SKM-1 (cell line): Measurements from ENCODE around the gene GPBAR1.
A peak's percentile ranks its signal among the peaks of the same experiment; 100 is the strongest.
"Not testable (repeated sequence)": the region's sequence is repeated elsewhere in the genome, so short reads cannot be mapped to it uniquely, and the experiment has no call there.

Experiments used
- DNase-seq: peaks from one replicate; lab custom pipeline; 2025; ENCODE audit not compliant: unreplicated experiment; lab: John Stamatoyannopoulos, UW

GPBAR1 gene

GRCh38 chr2:218266316-218266979 lies 5.6 kb downstream of the GPBAR1 start:
- DNase-seq, result no peak

DNA sequence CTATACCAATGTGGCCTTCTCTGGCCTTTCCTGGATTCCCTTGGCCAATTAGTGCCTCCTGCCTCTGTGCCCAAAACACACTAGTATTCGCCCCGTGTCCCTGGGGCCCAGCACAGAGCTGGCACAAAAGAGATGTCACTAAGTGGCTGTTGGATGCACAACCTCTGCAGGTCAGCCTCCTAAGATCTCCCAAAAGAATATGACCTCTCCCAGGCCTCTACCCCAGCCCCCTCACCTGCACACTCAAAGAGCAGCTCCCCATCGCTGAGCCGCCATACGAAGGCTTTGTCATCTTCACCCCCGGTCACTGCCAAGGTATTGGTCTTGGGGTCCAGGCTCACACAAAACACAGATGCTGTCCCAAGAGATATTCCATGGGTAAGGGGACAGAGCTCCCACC lies 6.4 kb downstream of the GPBAR1 start:
- no peak for DNase-seq

- peak; percentile 99 for DNase-seq
These were observed 9.3 kb downstream of the GPBAR1 start, which contains the start of the genes AAMP and PNKD for GRCh38 chr2:218269900-218270720. Gene AAMP, minus strand, starts transcription at chr2:218270137. Its CDS starts 51 bp downstream, at chr2:218270086. Gene PNKD, plus strand, starts transcription at chr2:218270519. Its CDS starts 17 bp downstream, at chr2:218270536.

GRCh38 chr2:218270721-218271486 lies 10.1 kb downstream of the GPBAR1 start:
- DNase-seq, result no peak

GRCh38 chr2:218271487-218271797 lies 10.6 kb downstream of the GPBAR1 start:
- DNase-seq, result no peak

DNA sequence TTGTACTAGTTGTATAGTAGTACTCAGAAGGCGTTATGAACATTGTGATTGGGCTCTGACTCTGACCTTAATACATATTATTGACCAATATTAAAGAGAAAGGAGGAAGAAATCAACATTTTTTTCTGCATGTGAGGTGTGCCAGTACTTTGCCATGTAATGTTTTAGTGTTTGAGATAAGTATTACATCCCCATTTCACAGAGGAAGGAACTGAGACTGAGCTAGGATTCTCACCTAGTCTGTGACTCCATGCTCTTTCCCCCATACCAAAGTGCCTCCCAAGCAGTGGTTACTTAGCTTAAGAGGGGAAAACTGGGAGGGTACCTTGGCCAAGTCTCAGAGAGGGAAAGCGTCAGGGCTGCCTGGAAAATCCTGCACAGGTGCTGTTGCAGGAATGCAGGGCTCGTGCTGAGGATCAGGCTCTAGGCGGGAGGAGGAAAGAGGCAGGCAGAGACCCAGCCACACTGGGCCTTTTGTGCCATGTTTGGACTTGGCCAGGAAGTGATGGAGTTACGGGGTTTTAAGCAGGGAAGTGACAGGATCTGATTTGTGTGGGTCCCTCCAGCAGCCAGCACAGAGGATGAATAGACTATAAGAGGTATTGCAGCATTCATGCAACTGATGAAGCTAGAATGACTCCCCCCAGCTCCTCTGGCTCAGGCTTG lies 11.2 kb downstream of the GPBAR1 start:
- no peak for DNase-seq

GRCh38 chr2:218272531-218273212 lies 11.9 kb downstream of the GPBAR1 start:
- peak; percentile 49 for DNase-seq

DNA sequence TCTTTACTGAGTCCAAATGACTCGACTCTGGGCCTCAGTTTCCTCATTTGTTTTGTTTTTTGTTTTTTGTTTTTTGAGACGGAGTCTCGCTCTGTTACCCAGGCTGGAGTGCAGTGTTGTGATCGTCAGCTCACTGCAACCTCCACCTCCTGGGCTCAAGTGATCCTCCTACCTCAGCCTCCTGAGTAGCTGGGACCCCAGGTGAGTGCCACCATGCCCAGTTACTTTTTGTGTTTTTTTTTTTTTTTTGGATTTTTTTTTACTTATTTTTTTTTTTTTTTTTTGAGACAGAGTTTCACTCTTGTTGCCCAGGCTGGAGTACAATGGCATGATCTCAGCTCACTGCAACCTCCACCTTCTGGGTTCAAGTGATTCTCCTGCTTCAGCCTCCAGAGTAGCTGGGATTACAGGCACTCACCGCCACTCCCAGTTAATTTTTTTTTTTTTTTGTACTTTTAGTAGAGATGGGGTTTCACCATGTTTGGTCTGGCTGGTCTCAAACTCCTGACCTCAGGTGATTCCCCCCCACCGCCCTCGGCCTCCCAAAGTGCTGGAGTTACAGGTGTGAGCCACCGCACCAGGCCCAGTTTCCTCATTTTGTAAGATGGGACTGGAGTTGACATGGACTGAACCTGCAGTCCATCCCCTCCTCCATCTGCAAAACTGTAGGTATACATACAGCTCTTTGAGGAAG lies 12.5 kb downstream of the GPBAR1 start:
- not testable (repeated sequence) for DNase-seq

DNA sequence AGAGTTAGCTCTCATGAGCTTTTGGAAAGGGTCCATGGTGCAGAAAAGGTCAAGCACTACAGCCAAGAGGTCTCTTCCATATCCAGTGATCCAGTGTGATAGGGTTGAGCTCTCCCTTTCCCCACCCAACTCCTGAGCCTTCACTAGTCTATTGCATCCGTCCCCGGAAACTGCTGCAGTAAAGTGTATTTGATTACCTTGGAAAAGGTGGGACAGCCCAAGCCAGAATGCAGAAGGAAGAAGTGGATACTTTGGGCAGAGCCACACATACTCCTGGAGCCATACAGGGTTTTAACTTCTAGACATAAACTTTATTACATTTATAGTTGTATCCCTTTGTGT lies 13.1 kb downstream of the GPBAR1 start:
- no peak for DNase-seq

GRCh38 chr2:218274586-218274985 lies 13.8 kb downstream of the GPBAR1 start:
- DNase-seq, result no peak

GRCh38 chr2:218275371-218276072 lies 14.7 kb downstream of the GPBAR1 start:
- no peak for DNase-seq

DNA sequence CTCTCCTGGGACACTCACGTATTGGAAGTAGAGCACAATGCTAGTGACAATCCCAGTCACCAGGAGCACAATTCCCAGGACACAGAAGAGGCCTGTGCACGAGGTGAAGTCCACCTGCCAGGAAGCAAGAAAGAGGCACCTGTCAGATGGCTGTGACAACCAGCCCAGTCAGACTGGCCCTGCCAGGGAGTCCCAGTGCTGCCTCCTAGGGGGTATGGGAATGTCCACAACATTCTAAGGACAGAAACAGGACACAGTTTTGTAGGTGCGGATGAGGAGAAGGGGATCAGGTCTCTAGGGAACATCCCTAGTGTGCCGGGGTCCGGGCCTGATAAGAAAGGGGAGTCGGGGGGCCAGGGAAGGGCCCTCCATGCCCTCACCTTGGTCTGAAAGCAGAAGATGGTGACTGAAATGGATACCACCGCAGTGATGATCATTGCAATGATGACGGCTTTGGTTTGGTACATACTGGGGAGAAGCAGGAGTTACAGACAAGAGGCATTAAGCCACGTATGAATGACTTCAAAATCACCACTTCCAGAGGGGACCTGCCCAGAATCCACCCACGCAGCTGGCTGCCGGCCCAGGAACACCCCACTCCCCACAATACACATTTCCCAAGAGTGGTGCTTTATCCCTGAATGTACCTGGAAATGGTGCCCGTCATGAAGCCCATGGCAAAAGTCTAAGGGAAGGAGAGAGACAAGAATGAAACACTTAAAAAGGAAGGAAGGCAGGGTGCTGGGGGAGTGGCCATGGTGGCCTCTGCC lies 16.4 kb downstream of the GPBAR1 start:
- DNase-seq, result no peak

GRCh38 chr2:218277921-218278320 lies 17.1 kb downstream of the GPBAR1 start:
- no peak for DNase-seq

GRCh38 chr2:218278531-218279360 lies 17.9 kb downstream of the GPBAR1 start:
- no peak for DNase-seq

GRCh38 chr2:218280260-218280870 lies 19.6 kb downstream of the GPBAR1 start:
- no peak for DNase-seq

DNA sequence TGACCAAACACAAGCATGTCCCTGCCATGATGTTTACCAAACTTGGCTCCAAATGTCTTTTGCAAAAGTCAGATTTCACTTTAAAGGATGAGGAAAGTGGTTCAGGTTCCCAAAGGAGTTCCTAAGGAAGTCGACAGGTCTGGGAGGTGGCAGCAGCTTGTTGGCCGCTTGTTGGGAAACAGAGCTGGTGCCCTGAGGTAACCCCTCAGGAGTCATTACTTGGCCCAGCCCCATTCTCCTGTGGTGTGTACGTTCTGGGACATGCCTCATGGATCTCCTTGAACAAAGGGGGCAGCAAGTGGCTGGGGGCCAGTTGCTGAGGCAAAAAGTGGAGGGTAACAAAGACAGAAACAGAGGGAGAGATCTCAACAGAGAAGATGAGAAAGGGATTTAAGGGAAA lies 20.6 kb downstream of the GPBAR1 start:
- no peak for DNase-seq

- no peak for DNase-seq
These were observed 21.6 kb downstream of the GPBAR1 start for GRCh38 chr2:218282173-218282991.
